ENCODE measurements around the gene HSPA12B. TPM values are rescaled to one million over a fixed set of nuclear protein-coding genes. Genes with fewer than 3 reads are reported as not detected.

The HSPA12B gene
- total RNA-seq, 1 donor from 2014 or later = 26.7 TPM

DNA sequence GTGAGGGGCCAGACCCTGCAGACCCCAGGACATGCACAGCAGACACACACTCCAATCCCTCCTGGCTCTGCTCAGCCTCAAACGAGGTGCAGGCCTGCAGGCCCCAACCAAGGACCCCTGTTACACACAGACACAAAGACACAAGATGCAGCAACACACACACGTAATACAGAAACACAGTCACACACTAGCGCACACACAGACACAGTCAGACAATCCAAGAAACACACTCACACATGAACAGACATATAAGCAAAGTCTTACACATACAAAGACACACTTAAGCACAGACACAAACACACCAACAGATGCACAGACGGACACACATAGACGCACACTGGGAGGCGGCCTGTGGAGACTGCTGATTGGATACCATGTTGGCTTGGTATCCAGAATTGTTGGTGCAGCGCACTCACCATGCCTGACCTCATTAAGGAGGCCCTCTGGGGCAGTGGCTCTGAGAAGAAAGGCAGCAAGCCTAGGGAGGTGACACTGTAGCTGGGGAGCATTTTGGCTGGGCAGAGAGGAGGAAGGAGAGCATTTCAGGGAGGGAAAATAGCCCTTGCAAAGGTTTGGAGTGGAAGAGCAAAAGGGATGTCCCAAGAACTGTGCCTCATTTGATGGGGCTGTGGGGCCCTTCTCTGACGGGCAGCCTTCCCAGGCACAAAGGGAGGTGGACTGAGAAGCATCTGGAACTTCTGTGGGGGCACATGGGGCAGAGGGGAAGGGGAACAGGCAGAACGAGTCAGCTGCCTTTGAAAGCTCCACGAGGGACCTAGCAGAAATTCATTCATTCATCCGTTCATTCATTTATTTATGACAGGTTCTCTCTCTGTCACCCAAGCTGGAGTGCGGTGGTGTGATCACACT lies 1.4 kb upstream of the HSPA12B start:
- DNase-seq = no peak

- DNase-seq = no peak
Measured at GRCh38 chr20:3731944-3732326, 550 bp upstream of the HSPA12B start.

DNA sequence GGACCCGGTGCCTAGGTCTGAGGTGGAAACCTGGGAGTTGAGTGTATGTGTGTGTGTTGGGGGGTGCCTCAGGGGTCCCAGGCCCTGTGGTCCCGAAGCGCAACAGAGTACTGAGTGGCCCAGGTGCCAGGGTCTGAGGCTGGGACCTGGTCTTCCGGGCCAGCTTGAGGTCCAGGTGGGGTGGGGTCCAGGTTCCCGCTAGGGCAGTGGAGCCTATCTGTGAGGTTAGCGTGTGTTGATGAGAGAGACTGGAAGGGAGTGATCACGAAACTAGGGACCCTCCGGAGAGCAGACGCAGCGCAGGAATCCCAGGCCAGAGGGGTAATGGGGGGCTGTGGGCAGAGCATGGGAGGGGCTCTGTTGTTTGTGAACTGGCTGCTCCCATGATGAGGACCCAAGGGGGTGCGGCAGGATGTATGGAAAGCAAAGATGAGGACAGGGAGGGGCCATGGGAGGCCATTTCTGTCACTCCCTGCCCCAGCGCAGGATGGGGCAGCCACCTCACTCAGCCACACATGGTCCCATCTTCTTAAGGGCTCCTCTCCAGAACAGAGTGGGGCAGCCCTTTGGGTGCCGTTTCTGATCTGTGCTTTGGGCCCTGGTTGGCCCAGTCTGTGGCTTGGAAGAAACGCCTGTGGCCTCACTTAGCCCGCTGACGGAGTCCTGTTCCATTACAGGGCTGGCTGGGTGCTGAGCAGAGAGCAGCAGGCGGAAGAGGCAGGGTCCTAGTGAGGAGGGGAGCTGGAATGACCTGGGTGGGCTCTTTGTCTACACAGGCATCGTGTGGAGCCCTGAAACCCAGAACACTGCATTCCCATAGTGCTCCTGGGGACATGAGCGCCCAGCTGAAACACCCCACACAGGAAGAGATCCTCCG lies 872 bp downstream of the HSPA12B start:
- no peak for DNase-seq

DNA sequence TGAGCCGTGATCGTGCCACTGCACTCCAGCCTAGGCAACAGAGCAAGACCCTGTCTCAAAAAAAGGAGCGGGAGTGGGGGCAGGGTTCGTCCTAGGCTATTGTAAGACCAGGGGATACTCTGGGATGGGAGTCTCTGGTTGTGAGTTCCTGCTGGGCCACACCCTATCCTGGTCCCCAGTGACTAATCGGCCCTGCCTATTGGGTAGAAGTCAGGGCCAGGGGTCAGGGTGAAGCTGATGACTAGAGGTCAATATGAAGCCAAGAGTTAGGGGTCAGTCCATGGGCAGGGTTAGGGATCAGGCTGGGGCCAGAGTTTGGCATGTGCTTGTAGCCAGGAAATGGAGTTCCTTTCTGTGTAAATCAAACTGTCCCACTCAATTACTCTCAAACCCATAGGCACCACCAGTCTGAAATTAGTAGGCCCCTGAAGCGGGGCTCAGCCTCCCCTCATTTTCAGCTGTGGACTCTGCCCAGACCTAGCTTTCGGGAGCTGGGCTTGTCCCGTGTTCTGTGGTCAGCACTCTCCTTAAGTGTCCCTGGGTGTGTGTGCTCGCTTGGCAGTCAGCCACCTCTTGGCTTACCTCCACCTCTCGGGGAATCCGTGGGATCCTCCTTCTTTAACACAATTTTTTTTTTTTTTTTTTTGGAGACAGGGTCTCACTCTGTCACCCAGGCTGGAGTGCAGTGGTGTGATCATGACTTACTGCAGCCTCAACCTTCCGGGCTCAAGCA lies 1.8 kb downstream of the HSPA12B start:
- no peak for DNase-seq

DNA sequence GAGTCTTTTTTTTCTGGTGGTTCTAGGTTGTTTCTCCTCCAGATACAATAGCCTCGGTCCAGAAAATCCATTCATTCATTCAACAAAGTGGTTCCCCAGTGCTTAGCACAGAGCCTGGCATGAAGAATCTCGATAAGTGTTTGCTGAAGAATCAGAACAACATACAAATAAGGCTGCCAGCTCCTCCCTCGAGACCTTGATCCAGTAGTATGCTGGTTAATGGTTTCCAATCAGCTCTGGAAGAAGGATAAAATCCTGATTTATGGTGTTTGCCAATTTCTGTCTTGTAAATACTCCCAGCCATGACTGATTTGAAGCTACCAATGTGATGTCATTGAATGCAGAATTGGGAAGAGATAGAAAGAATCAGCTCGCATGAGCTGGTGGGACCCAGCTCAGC lies 3.3 kb downstream of the HSPA12B start:
- no peak for DNase-seq

DNA sequence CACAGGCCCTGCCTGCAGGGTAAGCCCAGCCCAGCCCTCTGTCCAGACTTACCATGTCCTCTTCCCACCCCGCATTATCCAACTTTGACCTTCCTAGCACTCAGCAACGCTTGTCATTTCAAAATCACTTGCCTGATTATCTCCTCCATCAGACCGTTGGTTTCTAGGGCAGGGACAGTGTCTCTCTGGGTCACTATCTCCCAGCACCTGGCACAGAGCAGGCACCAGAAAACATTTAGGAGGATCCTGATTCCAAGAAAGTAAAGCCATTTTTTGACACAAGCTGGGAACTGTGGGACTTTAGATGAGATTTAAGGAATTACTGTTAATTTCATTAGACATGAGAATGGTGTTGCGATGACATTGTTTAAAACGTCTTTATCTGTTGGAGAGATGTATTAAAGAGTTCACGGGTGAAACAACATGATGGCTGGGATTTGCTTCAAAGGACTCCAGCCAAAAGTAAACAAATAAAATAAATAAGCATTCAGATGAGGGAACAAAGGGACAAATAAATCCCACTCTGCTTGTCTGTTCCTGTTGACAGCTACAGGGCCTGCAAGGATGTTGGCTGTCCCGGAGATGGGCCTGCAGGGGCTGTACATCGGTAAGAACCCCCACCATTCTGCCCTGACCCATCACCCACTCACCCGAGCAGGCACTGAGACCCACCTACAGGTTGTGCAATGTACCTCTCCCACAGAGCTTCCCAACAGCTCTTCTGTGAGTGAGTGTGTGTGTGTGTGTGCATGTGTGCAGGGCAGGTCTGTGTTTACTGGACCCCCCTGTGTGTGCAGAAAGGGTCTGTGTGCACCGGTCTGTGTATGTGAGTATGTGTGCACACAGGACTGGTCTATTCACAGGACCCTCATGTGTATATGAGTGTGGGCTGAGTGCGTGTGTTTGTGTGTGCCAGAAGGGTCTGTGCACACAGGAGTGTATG lies 5.9 kb downstream of the HSPA12B start:
- DNase-seq = no peak

DNA sequence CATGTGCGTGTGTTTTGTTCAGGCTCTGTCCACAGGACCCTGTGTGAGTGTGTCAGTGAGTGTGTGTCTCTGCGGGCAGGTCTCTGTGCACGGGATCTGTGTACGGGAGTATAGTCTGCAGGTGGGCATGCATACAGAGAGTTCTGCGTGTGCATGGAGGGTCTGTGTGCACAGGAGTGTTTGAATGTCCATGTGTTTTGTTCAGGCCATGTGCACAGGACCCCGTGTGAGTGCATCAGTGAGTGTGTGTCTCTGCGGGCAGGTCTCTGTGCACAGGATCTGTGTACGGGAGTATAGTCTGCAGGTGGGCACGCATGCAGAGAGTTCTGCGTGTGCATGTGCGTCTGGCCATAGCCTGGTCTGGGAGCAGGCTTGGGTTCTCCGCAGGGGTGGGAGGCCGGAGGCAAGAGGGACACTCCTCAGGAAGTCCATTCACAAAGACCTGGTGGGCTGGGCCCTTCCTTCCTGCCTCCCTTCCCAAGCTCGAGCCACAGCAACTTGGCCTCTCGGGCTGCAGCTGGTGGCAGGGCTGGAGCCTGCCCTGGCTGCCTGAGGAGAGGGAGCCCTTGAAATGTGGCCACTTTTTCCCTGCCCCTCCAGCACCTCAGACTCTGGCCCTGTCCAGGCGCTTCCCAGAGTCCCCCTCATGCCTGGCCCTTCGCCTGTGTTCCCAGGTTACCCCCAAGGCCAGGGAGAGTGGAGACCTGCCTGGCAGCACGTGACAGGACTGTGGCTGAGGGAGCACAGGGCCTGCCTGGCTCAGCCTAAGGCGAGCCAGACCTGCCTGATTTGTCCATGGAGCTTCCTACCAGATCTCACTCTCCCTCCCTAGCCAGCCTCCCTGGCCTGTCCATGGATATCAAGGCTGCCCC lies 6.8 kb downstream of the HSPA12B start:
- DNase-seq = no peak

GRCh38 chr20:3739926-3740451 lies 7.5 kb downstream of the HSPA12B start:
- DNase-seq = no peak

DNA sequence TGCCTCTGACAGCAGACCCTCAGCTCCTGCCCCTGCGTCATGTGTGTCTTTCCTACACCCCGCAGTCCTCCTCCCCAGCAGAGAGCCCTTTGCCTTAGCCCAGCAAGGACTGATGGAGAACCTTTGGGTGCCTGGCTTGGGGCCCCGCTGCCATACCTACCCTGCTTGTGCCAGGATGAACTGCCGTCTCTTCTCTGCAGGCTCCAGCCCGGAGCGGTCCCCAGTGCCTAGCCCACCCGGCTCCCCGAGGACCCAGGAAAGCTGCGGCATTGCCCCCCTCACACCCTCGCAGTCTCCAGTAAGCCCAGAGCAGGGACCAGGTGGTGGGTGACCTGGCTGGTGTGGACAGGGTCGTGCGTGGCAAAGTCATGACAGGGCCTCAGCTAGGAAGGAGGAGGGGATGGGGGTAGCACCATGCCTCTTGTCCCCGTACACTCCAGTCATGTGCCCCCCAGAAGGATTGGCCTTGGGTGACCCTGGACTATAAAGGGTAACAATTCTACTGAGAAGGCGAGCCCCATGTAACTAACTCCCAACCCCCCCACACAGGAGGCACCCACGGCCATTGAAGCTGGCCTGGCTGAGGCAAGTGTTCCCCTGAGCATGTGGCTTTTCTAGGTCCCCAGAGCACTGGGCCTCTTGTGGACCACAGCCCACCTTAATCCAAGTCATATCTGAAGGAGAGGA lies 8.3 kb downstream of the HSPA12B start:
- DNase-seq = no peak

DNA sequence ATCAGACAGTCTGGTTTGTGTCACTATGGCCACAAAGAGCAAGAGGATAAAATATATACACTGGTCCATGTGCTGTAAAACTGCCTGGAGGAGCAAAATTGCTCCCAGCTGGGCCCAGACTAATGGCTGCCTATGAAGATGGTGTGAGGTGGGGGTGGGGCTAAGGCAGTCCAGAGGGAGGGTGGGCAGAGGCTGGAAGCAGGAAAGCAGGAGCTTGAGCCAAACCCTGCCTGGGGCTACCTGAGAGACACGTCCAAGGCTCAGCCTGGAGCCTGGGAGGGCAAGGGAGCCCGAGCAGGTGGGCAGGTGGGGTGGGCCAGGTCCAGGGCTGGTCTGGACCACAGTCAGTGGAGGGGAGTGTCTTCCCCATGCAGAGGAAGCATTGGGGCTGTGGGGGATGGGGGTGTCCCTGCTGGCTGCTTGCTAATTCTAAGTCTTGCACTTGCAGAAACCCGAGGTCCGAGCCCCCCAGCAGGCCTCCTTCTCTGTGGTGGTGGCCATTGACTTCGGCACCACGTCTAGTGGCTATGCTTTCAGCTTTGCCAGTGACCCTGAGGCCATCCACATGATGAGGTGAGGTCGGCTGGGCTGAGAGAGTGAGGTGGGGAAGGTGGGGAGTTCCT lies 9.5 kb downstream of the HSPA12B start:
- DNase-seq = no peak

- DNase-seq = no peak
Measured at GRCh38 chr20:3743251-3743650, 10.8 kb downstream of the HSPA12B start.

- no peak for DNase-seq
Measured at GRCh38 chr20:3744037-3744436, 11.6 kb downstream of the HSPA12B start.

DNA sequence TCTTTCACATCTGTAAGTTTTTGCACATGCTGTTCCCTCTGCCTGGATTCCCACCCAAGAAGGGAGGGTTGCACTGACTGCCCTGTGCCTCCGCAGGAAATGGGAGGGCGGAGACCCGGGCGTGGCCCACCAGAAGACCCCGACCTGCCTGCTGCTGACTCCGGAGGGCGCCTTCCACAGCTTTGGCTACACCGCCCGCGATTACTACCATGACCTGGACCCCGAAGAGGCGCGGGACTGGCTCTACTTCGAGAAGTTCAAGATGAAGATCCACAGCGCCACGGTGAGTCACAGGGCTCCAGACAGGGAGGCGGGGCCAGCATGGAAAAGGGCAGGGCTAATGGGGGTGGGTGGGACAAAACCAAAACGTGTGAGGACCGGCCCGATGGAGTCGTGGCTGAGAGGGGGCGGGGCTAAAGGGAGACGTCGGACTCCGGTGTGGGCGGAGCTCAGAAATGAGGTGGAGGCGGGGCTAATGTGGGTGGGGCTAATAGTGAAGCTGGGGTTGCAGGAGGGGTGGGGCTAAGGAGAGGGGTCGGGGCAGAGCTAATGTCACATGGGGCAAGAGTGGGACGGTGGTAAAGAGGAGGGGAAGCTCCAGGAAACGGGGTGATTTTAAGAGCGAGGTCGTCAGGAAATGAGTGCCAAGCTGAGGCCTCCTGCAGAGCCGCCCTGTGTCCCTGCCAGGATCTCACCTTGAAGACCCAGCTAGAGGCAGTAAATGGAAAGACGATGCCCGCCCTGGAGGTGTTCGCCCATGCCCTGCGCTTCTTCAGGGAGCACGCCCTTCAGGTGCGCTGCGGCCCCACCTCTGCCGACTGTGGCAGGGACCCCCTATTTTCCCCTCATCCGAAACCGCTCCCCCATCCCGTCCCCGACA lies 12.6 kb downstream of the HSPA12B start:
- peak; percentile 67 for DNase-seq

GRCh38 chr20:3745686-3746173 lies 13.2 kb downstream of the HSPA12B start:
- DNase-seq = no peak

DNA sequence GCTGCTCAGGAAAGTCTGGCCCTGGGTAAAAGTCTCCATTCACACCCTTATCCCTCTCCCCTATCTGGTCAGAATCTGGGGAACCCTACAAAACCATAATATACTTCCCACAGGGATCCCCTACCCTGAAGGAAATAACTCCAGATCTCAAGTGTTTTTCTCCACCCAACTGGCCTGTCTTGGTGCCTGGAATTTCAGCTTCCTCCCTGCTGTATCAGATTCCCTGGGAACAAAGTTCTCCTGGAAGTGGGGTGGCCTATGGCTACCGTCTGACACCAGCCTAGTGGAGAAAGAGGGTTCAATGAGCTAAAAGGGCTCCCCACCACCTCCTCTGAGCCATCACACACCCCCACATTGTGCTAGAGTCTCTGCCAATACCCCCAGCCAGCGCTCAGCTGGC lies 15.0 kb downstream of the HSPA12B start:
- DNase-seq = no peak

DNA sequence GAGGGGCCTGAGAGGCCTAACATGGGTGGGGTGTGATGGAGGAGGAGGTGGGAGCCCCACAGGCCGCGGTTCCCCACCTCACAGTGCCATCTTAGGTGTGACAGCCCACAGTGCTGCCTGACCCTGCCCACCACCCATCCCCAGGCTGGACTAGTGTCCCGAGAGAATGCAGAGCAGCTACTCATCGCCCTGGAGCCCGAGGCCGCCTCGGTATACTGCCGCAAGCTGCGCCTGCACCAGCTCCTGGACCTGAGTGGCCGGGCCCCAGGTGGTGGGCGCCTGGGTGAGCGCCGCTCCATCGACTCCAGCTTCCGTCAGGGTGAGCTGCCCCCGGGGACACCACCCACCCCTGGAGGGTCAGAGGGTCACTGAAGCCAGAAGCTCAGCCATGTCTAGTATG lies 15.6 kb downstream of the HSPA12B start:
- DNase-seq = no peak

GRCh38 chr20:3749087-3749688 lies 16.7 kb downstream of the HSPA12B start:
- DNase-seq = no peak

Measured in tongue (tissue), 2 donors.